GM13976 (cell line): Measurements from ENCODE around the gene RAB6A.

Experiments used
- DNase-seq: peaks from one replicate; pipeline ENCODE4 v3.0.0; 2012; ENCODE audit warnings: low spot score
- CTCF ChIP-seq: IDR thresholded peaks from 2 replicates; pipeline ENCODE4 v1.5.1; 2012; ENCODE audit warnings: borderline replicate concordance, mild to moderate bottlenecking; ENCODE audit not compliant: insufficient read depth; ENCODE audit errors: extremely low read depth, missing control alignments, control extremely low read depth
- in situ Hi-C: fragments of 300-500 bp; cut with MboI; formaldehyde crosslinking; loops from one replicate; pipeline ENCODE4 v1.12.0; 2022; ENCODE audit warnings: low sequenced_read_pairs, mixed read lengths, inconsistent platforms; ENCODE audit not compliant: unreplicated experiment

RAB6A gene

DNA sequence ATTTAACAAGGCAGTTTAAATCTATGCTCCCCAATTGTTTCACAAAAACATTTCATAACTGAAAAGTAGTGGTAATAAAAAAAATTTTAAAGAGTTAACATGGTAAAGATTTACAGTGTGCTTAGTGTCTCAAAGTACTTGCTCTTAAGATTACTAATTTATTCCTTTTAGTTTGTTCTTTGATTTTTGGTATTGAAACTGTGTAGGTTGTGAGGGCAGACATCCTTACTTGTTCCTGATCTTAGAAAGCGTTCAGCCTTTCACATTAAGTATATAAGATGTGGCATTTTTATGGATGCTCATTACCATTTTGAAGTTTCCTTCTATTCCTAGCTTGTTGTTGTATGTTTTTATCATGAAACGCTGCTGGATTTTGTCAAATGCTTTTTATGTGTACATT is 32.9 kb downstream of the RAB6A start:
- in situ Hi-C loops = no loop called here
- no peak for TF ChIP-seq CTCF
- DNase-seq = no peak

DNA sequence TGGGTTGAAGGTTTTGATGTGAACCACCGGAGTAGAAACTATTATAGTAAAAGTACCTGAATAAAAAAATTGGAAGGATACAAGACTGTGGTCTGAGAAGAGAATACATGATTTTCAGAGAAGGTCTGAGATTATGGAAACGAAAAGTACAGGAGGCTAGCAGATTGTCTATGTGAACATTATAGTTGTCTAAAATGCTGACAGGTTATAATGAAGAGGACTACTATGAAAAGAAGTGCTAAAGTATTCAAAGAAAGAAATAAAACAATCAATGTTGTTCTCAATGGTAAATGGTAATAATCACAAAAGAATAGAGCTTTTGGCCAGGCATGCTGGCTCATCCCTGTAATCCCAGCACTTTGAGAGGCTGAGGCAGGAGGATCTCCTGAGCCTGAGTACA is 34.0 kb downstream of the RAB6A start:
- in situ Hi-C loops = no loop called here
- TF ChIP-seq CTCF = no peak
- DNase-seq = no peak

DNA sequence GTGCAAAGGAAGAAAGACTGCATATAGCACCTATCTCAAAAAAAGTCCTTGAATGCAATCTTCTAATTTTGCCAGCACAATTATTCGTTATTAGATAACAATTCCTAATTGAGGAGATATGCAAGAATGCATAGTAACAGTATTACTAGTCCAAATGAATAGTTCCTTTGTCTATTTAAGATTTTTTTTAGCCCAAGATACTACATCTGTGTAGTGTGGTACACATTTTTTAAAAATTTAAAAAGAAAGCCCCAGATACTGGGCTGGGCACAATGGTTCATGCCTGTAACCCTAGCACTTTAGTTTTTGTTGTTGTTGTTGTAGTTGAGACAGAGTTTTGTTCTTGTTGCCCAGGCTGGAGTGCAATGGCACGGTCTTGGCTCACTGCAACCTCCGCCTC is 43.7 kb downstream of the RAB6A start:
- DNase-seq = no peak
- in situ Hi-C loops = no loop called here
- TF ChIP-seq CTCF = no peak

- in situ Hi-C loops = no loop called here
- DNase-seq = no peak
Measured at GRCh38 chr11:73716153-73717056, 44.5 kb downstream of the RAB6A start.

GRCh38 chr11:73715541-73715940 is 45.3 kb downstream of the RAB6A start:
- in situ Hi-C loops = no loop called here
- DNase-seq = no peak
- TF ChIP-seq CTCF = no peak

More at GRCh38 chr11:73716153-73717056, 44.5 kb downstream of the RAB6A start:
- TF ChIP-seq CTCF = no peak

DNA sequence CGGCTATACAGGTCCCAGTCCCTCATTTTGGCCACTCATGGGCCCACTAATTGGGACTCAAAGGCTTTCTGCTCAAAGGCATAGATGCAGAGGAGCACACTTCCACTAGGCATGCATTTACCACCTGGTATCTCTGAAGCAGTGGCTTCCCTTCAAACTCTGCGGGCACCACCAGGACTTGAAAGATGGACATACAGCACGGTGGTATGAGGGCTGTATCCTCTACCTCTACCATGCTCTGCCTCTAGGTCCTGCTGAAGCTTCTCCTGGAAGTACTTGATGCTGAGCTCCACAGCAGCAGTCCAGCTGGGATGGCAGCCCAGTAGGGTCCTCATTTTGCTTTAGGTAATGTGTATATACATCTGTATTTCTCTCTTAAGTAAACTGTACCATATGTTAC is 49.9 kb downstream of the RAB6A start:
- in situ Hi-C loops = no loop called here
- no peak for DNase-seq
- no peak for TF ChIP-seq CTCF
